RCC 7860 (cell line): ENCODE results near the gene G0S2.
"Not testable (repeated sequence)": the region's sequence is repeated elsewhere in the genome, so short reads cannot be mapped to it uniquely, and the experiment has no call there.

ENCODE experiments used
- DNase-seq: peaks from one replicate; pipeline ENCODE4 v3.0.0-alpha.2; 2015; ENCODE audit warnings: low spot score
- FAIRE-seq: peaks from 2 replicates; lab custom pipeline; 2012; peaks lifted over from hg19 to GRCh38; lab: Jason Lieb, UNC

The G0S2 gene

GRCh38 chr1:209675565-209676154 is 448 bp downstream of the G0S2 start:
- DNase-seq = no peak
- no peak for FAIRE-seq

GRCh38 chr1:209678981-209679539 is 3.8 kb downstream of the G0S2 start:
- no peak for FAIRE-seq
- no peak for DNase-seq

GRCh38 chr1:209685821-209686220 is 10.6 kb downstream of the G0S2 start:
- DNase-seq = no peak
- FAIRE-seq = no peak

- DNase-seq (no peak), FAIRE-seq (no peak)
Observed at GRCh38 chr1:209686322-209686721, 11.1 kb downstream of the G0S2 start.

GRCh38 chr1:209688746-209689234 is 13.6 kb downstream of the G0S2 start:
- DNase-seq (peak; percentile 94), FAIRE-seq (peak; percentile 86)

- DNase-seq = peak; percentile 44
- FAIRE-seq = no peak
Observed at GRCh38 chr1:209689477-209689876, 14.3 kb downstream of the G0S2 start.

GRCh38 chr1:209691237-209691636 is 16.0 kb downstream of the G0S2 start:
- no peak for FAIRE-seq
- DNase-seq = no peak

- no peak for DNase-seq
- FAIRE-seq = no peak
Observed at GRCh38 chr1:209692296-209692695, 17.1 kb downstream of the G0S2 start.

- peak; percentile 76 for FAIRE-seq
Observed at GRCh38 chr1:209692745-209693504, 17.7 kb downstream of the G0S2 start.

GRCh38 chr1:209696673-209697072 is 21.5 kb downstream of the G0S2 start:
- DNase-seq = no peak
- no peak for FAIRE-seq

More at GRCh38 chr1:209692745-209693504, 17.7 kb downstream of the G0S2 start:
- DNase-seq = peak; percentile 69

- no peak for DNase-seq
- FAIRE-seq = no peak
Observed at GRCh38 chr1:209697126-209697525, 21.9 kb downstream of the G0S2 start.

GRCh38 chr1:209700686-209701085 is 25.5 kb downstream of the G0S2 start:
- not testable (repeated sequence) for DNase-seq, FAIRE-seq

GRCh38 chr1:209702832-209703231 is 27.6 kb downstream of the G0S2 start:
- DNase-seq (no peak), FAIRE-seq (no peak)

- DNase-seq = no peak
- FAIRE-seq = no peak
Observed at GRCh38 chr1:209703834-209704504, 28.8 kb downstream of the G0S2 start.

- no peak for FAIRE-seq
- DNase-seq = no peak
Observed at GRCh38 chr1:209704584-209704983, 29.4 kb downstream of the G0S2 start, which contains the start of gene HSD11B1. HSD11B1 (plus strand) TSS chr1:209704846; CDS start chr1:209704943, 97 bp downstream.

- FAIRE-seq (no peak), DNase-seq (no peak)
Observed at GRCh38 chr1:209705033-209705598, 29.9 kb downstream of the G0S2 start.

- DNase-seq (no peak), FAIRE-seq (no peak)
Observed at GRCh38 chr1:209706622-209707021, 31.4 kb downstream of the G0S2 start.

GRCh38 chr1:209707308-209707707 is 32.1 kb downstream of the G0S2 start:
- DNase-seq (peak; percentile 20), FAIRE-seq (no peak)

- DNase-seq = no peak
- FAIRE-seq = no peak
Observed at GRCh38 chr1:209708297-209708696, 33.1 kb downstream of the G0S2 start.

GRCh38 chr1:209710093-209710492 is 34.9 kb downstream of the G0S2 start:
- FAIRE-seq (no peak), DNase-seq (no peak)

- DNase-seq (no peak), FAIRE-seq (no peak)
Observed at GRCh38 chr1:209710847-209711246, 35.6 kb downstream of the G0S2 start.
